ENCODE results near the gene TIPARP.
"Not testable (repeated sequence)": the region's sequence is repeated elsewhere in the genome, so short reads cannot be mapped to it uniquely, and the experiment has no call there.

Gene TIPARP

GRCh38 chr3:156649681-156650080, 24.7 kb upstream of the TIPARP start:
- no peak overlapping the region for H3K27ac ChIP-seq
- no peak for TF ChIP-seq CTCF (conservative IDR thresholded peaks at IDR 0.05)

- H3K27ac ChIP-seq = not testable (repeated sequence)
These were observed 21.7 kb upstream of the TIPARP start for GRCh38 chr3:156652661-156653060.

DNA sequence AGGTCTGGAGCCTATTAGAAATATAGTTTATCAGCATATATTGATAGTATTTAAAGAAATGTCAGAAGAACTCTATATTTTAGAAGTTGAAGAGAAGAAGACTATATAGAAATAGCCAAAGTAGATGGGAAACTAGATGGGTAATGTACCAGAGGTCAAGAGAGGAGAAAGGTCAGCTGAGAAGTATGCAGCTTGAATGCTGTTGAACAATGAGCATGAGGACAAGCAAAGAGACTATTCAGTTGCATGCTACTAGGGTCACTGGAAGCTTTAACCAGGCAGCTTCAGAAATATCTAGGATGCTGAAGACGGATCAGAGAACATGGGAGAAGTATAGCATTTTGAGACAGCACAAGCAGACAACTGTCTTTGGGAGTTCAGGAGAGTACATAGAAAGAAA, 19.6 kb upstream of the TIPARP start:
- no peak for TF ChIP-seq CTCF (conservative IDR thresholded peaks at IDR 0.05)

DNA sequence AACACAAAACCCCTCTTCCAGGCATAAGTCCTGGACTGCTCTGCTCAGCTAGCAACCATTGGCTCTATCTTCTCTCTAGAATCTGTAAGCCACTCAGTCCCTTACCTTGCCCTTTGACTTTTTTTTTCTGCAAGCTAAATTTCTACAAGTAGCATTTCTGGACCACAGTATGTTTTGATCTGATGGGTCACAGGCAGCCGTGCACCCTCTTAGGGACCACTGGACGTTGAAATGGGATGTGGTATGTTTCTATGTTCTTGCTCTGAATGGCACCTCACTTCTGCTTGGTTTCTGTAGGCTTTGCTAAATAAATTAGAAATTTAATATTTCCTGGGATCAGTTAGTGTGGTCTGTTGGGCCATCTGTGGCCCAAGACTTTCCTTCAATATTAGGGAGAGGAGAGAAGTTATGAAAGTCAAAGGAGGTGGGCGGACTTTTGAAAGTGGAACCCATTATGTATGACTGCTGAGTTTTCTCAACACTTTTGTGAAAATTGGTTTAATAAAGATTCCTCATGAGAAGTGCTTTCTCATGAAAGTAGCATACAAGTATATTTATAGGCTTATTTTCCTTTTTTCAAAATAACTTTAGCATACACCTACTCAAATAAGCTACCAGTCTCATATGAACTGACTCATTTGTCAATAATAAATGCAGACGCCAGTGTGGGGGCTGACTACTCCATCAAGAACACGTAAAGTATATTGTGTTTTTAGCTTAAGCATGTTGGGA, 18.4 kb upstream of the TIPARP start:
- H3K27ac ChIP-seq = no peak overlapping the region
- TF ChIP-seq CTCF (conservative IDR thresholded peaks at IDR 0.05) = no peak

More for the DNA sequence above, 19.6 kb upstream of the TIPARP start:
- H3K27ac ChIP-seq = no peak overlapping the region

DNA sequence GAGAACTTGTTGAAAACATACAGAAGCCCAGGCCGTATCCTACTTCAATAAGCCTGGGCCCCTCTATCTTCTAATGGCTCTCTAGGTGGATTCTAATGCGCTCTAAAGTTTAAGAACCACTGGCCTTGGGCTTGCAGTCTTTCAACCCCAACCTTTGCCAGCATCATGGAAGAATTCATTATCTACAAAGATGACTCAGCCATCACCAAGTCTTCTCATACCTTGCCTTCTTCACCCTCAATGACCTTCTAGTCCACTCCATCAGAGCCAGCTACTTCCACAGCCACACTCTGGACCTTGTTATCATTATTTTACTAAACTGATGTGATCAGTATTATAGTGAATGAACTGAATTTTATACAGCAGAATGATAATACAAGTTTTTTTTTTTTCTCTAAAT, 16.9 kb upstream of the TIPARP start:
- no peak for TF ChIP-seq CTCF (conservative IDR thresholded peaks at IDR 0.05)
- no peak overlapping the region for H3K27ac ChIP-seq

GRCh38 chr3:156657862-156658731, 16.3 kb upstream of the TIPARP start:
- no peak overlapping the region for H3K27ac ChIP-seq

GRCh38 chr3:156658732-156659090, 15.7 kb upstream of the TIPARP start:
- no peak overlapping the region for H3K27ac ChIP-seq
- TF ChIP-seq CTCF (conservative IDR thresholded peaks at IDR 0.05) = no peak

More at GRCh38 chr3:156657862-156658731, 16.3 kb upstream of the TIPARP start:
- TF ChIP-seq CTCF (conservative IDR thresholded peaks at IDR 0.05) = no peak

DNA sequence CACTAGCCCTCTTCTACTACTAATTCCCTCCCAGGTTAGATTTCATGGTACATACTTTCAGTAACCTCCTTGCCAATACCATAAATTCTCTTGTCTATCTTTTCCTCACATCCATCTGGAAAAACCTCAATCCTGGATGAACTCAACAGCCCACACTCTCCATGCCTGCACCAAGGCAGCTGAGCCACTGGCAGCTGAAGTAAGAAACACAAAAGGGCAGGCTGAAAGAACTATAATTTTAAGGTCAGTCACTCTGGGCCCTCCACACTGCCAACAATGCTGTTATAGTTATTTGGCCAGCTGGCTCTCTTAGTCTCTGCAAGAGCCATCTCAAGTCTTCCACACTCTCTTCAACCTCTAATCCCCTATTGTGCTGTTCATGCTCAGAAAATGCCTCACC, 15.1 kb upstream of the TIPARP start:
- TF ChIP-seq CTCF (conservative IDR thresholded peaks at IDR 0.05) = no peak
- no peak overlapping the region for H3K27ac ChIP-seq

All from VCaP (cell line).